Stimulated activated CD4-positive, alpha-beta T cell treated with anti-CD3 and anti-CD28 coated beads, Interleukin-1b, Interleukin-23, amount 100 ng/mL, for 24 hours (primary cell): ENCODE data around the gene PELI2.

Source experiments
- DNase-seq, 4 experiments: peaks; one replicate each; pipeline ENCODE4 v3.0.0-alpha.2; 2020; ENCODE audit warnings: low read depth in 4 of 4, low spot score in 1 of 4

Gene PELI2

DNA sequence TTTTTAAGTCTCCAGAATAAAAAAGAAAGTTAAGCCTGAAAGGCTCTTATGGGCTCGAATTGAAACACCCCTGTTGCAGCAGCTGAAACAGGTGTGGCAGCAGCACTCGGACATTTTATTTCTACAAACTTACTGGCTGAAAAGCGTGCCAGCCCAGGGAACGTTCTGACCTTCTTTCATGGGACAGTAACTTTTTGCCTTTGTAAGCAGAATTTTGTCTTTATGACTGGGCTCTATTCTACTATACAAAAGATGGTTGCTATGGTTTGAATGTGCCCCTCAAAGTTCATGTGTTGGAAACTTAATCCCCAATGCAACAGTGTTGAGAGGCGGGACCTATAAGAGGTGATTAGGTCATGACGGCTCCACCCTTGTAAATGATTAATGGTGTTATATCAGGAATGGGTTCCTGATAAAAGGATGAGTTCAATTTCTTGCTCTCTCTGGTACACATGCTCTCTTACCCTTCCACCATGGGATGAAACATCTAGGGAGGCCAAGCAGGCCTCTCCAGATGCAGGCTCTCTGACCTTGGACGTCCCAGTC is 52.7 kb downstream of the PELI2 start:
- no peak for DNase-seq

DNA sequence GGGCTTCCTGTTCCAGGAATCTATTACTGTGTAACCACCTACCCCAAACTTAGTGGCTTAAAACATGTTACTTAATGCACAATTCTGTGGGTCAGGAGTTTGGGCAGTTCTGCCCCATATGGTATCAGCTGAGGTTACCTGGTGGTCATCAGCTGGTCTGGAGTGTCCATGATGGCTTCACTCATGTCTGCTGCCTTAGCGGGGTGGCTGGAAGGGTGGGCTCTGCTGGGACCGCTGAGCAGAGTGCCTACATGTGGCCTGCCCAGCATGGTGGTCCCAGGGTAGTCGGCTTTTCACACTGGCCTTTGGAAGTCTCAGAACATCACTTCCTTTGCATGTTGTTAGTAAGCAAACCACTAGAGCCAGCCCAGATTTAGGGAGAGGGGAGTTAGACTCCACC is 53.9 kb downstream of the PELI2 start:
- no peak for DNase-seq

DNA sequence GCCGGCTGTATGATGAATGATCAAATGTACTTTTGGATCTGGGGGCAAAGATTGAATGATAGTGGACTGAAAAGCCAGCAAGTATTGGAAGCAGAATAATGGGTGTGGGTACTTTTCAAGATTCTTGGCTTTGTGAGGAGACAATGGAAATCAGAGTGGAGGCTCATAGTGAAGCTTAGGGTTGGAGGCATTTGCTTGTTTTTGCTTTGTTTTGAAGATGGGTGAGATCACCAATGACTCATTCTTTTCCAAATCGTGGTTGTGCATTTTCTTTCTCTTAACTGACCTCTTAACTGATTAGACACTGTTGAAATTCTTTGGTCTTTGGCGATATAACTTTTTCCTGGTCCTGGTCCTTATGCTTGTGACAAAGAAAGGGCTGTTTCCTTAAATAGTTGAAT is 54.4 kb downstream of the PELI2 start:
- no peak for DNase-seq

DNA sequence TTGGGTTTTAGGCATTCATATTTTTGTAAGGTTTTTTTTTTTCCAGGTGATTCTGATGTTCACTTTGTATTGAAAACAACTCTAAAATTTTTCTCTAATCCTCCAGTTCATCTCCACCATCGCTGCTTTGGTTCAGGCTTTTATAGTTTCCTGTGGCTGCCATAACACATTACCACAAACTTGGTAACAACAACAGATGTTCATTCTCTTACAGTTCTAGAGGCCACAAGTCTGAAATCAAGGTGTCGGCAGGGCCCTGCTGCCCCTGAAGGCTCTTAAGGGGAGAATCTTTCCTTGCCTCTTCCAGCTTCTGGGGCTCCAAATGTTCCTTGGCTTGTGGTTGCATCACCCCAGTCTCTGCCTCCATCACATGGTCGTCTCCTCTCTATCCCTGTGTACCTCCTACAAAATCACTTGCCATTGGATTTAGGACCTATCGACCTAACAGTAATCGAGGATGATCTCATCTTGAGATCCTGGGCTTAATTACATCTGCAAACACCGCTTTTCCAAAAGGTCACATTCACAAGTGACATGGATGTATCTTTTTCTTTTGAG is 55.2 kb downstream of the PELI2 start:
- DNase-seq: no peak

DNA sequence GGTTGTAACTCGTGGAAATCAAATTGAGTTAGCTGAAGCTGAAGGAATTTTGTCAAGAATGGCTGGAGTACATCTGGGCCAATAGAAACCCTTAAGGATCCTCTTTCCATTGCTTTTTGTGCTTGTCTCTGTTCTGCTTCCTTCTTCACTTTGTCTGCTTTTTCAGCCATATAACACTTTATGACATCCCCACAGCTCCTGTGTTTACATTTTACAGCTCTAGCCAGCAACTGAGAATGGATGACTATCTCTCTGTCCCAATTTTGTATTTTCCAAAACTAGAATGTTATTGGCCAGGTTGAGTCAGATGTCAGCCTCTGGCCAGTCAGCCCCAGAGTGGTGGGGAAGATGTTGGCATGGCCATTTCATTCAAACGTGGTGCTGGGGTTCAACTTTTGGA is 57.6 kb downstream of the PELI2 start:
- DNase-seq: no peak

DNA sequence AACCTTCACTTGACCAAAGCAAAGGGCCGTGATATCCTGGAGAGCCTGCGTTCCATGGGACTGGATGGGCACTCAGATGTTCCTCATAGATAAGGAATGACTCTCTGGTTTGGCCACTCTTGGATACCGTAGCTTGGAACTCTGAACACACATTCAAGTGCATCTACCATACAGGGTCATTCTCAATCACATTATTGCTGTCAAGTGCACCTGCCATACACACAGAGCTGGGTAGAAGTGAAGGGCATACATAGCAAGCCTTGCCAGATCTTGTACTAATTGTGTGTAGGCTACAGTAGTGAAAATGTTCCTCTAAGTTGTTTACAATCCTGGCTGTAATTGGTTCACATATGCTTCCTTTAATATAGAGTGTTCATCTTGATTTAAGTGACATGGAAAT is 58.3 kb downstream of the PELI2 start:
- DNase-seq: no peak

DNA sequence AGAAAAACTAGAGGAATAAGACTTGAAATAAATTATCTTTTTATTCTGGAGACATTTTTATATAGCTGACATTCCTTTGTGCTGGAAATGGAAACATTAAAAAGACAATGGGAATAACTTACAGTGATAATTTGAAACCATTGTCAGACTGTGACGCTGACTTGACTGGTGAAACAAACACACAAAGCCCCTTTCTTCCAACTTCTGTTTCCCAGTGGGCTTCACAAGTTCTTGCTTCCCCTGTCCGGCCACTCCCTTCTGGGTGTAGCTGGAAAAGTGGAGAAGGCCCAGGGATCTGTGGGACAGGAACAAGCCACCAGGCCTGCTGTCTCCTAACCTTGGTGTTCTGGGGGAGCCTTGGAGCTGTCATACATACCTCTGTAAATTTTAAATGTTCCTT is 58.8 kb downstream of the PELI2 start:
- no peak for DNase-seq

DNA sequence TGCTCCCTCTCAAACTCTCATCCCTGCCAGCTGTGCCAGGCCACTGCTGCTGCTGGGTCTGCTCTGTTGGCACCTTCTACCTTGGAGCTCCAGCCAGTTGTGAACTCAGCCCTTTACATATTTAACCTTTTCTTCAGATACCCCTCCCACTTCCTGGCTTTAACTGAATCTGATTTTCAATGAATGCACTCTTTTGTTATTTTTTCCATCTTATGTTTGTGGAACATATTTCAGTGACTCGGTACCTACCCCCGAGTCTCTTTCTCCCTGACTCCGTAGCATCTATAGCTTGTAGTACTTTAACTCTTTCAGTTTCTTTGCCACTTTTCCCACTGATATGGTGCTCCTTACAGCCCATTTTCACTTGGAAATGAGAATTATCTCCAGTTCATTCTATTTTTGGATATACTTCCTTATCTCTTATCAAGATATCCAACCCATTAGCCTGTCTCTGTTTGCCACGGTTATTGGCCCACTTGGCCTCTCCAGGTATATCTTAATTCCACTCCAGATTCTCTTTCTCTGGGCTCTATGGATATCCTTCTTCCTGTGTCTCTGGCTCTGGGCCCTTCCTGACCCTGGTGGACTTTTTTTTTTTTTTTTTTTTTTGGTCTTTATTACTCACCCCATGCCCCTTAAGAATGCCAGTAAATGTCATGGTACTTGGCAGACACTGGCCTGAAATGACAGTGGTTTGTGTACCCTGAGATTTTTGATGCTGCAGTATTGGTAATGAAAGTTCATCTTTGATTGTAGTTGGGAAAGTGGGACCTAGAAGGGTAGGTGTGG is 62.7 kb downstream of the PELI2 start:
- no peak for DNase-seq

DNA sequence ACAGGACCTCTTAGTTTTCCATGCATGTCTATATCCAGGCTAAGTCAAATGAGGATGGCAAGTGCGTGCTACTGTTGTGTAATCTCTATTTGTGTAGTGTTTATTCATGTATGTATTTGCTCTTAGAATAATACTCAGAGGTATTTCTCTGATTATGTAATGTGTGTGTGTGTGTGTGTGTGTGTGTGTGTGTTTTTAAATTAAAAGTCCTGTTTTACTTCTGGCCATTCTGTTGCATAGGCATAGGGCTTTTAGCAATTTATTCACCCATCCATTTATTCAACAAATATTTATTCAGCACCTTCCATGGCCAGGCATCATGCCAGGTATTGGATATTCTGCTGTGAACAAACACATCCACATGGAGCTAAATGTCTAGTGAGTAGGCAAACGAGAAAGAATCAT is 63.5 kb downstream of the PELI2 start:
- DNase-seq: no peak

DNA sequence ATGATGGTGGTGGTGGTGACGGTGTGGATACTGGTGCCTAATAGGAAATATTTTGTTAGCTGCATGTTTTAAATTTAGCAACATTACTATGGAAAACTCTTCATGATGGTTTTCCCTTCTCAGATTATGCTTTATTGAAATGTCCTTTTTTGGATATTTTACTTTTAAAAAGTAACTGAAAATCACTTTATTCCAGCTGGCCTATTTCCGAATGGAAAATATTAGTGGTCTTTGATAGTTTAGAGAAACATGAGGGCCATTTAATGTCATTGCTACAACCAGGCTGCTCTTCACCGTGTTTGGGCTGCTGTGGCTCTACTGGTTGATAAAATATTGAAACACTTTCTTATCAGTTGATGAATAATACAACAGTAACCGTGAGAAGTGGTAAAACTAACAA is 64.2 kb downstream of the PELI2 start:
- DNase-seq: no peak

DNA sequence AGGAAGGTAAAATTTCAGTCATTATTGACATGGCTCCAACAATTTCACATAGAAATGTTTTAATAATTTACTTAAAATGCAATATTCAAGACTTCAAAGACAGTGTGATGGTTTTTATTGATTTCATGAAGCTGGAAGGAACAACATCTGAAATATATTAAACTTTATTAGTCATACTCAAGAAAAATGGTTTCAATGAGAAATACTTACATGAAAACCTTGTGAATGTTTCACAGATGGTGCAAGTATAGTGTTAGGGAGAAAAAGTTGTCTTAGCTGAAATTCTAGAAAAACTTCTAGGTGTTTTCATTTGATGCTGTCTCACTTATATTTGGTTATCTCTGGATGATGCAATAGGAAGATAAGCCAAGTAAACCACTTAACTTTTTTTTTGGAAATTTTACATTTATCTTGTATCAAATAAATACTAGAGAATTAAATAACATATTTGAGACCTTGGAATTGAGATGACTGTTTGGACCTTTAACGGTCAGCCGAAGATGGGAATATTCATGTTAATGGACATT is 65.5 kb downstream of the PELI2 start:
- DNase-seq: no peak

DNA sequence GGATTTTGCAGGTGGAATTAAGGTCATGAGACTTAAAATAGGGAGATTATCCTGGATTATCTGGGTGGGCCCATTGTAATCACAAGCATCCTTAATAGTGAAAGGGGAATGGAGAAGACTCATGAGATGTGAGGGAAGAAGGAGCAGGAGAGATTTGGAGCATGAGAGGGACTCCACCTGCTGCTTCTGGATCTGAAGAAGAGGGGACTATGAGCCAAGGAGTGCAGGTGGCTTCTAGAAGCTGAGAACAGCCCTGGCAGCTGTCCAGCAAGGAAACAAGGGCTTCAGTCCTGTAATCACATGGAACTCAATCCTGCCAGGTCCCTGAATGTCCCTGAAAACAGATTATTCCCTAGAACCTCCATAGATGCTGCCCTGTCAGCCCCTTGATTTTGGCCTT is 67.8 kb downstream of the PELI2 start:
- no peak for DNase-seq

DNA sequence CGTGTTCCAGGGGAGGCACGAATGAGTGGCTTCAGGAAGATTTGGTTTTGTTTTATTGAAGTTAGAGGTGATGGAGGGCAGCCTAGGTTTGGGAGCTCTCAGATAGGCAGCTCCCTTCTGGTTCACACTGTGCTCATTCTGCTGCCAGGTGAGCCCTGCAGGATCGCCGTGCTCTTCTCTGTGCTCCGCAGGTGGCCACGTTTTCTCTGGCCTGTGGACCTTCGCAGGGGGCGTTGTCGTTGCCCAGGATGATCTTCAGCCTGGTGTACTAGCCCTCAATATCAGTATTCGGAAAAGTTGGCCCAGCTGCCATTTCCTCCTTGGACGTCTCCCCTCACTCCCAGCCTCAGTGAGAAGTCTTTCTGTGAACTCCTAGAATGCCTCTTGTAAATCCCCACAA is 69.5 kb downstream of the PELI2 start:
- no peak for DNase-seq

DNA sequence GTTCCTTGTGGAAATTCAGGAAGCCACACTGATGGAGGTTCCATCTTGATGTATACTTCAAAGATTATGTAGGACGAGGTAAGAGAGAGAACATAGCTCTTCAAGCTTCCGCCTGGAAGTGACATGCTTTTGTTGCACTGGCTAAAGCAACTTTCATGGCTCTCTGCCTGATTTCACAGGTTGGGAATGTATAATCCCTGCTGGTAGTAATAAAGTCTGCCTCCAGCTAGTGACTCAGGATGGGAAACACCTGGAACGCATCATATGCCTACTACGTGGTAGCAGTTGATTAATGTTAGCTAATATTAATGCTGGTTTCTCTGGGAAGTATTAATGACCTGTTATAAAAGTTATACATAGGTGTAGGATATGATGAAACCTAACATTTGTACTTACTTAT is 71.1 kb downstream of the PELI2 start:
- DNase-seq: no peak

DNA sequence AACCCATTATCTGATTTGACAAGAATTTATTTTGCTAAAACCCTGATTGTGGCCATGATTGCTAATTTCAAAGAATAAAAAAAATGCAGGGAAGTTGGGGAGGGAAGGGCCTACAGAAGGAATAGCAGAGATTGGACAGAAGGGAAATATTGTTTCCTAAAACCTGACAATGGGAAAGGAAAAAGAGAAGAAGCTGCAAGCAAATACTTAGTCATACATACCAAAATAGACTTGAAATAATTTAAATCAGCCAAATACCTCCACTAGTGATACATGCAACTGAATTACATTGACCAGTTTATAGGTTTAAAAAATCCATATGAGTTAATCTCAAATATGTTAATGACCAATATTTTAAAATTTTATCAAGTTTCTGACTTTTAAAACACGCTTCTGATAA is 75.1 kb downstream of the PELI2 start:
- DNase-seq: no peak

DNA sequence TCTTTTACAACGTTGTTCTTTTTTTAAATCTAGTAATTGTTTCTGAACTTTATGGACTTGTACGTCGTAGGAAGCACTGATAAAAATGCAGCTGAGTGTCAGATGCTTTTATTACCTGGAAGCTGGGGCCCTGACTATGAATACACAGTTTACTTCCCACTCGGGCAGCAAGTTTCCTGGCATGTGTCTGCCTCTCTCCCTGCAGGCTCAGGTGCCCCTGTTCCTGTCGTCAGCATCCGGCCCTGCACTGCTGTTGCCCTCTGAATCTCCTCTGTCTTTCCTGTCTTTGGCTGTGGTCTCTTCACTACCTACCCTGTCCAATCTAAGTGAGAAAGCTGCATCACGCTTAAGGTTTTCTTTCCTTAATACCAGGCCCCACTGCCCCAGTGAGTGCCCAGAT is 75.8 kb downstream of the PELI2 start:
- no peak for DNase-seq

DNA sequence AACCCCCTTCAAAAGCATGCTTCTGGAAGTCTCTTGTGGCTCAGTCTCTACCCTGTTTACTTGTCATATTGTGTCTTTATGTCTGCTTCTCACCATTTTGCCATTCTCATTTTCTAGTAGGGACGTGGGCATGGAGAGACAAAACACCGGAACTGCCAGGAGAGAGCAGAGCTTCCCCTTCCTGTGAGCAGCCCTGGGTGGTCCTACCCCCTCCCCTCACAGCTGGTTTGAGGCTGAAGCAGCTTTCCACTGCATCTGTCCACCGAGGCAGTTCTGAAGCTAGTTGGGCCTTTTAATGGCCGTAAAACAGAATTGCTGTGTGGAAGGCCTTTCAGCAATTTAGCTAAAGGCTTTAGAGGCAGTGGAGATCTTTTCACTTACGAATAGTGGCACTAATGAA is 77.0 kb downstream of the PELI2 start:
- DNase-seq: no peak

DNA sequence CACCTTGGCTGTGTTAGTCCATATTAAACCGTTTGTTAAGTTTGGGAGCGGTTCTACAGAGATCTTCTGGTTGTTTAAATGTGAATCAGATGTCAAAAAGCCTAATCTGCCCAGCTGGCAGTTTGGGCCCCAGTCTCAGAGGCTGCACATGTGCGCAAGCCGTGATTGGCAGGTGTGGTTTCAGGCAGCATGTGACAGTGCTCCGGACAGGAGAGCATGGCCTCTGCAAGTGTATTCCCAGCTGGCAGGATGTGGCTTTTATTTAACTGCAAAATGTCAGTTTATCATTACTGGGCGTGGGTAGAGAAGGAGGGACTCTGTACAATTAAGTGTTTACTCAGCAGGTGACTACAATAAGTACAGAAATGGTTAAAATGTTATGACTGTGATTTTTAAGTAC is 77.5 kb downstream of the PELI2 start:
- DNase-seq: no peak

DNA sequence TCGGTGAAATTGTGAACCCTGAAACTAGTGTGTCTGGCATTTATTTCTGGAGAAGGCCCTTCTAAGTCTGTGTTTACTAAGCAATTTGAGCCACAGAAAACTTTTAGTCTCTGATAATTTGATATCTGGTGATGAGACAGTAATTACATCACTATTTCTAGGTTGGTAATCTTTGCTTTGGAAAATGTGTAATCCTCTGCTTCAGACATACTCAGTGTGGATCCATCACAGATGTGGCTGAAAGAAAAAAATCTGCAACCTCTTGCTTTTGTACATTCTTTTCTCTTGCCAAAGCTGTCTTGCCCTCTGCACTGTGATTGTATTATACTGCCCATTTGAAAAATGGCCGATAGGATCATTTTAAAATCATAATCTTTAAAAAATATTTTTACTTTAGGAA is 78.1 kb downstream of the PELI2 start:
- no peak for DNase-seq

DNA sequence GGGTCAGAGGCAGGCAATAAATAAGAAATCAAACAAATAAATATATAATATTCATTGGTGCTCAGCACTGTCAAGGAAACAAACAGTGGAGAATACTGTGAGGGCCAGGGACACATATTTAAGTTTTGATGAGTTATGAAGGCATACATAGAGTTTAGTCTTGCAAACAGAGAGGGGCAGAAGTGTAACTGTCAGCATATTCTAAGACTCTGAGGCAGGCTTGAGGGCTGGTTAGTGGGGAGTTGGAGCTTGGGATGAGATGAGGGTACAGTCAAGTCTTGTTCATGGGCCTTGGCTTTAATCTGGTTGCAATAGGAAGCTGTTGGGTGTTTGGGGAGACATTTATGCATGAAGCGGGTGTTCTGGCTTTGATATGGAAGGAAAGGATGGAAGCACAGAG is 78.9 kb downstream of the PELI2 start:
- no peak for DNase-seq

DNA sequence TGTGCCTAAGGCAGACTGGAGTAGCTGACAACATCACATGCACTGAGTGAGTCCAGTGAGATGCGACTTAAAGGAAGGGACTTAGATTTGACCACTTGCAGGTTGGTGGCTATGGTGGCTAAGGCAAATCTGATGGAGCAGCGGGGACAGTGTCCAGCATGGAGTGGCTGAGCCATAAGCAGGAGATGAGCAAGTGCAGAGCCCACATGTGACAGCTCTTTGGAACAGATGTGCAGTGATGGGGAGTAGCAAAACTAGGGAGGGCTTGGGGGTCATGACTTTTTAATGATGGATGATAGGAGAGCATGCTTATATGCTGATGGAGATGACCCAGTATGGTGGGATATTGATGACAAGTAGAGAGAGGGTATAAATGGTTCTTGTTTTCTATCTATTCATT is 80.2 kb downstream of the PELI2 start:
- no peak for DNase-seq

DNA sequence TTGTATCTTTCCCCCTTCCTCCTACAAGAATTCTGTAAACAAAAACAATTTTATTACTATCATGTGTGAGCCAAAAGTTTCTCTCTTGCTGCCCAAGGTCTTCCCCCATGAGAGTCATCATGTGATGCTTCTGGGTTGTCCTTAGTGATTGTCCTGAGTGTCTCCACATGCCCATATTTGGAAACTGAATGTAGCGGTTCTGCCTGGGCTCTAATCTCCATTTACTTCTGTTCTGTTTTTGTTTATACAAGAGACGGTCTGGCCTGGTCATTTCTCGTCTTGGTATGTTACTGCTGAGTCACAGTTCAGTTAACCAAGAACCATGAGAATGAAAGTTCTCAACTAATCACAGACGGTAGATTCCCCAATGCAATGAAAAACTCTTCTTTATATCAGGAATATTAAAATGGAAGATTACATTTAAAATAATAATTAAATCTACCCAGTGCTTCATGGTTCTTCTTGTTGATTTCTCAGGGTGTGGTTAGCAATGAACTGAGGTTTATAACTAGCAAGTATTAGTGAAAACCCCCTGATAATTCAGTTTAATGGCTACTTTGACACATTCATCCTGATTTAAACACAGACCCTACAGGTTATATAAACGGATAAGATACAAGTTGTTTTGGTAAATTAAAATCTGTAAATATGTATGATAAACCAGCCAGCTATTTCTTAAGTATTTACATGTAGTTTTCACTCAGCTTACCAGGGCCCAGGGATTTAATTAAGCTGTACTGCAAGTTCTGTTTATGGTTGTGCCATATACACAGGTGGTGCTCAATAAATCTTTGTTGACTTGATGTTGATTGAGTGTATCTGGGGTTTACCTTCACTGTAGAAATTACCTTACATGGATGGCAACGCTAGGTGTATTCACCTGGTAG is 81.1 kb downstream of the PELI2 start:
- no peak for DNase-seq
